ENCODE results near the gene TEC. TPM values are rescaled to one million over a fixed set of nuclear protein-coding genes. Genes with fewer than 3 reads are reported as not detected.
A peak's percentile ranks its signal among the peaks of the same experiment; 100 is the strongest.
"Not testable (repeated sequence)": the region's sequence is repeated elsewhere in the genome, so short reads cannot be mapped to it uniquely, and the experiment has no call there.

Gene TEC
- total RNA-seq: 1 to 10 TPM; 2.1 to 2.6 TPM
- polyA plus RNA-seq (ENCODE audit: insufficient read length in 2 of 2): 1 to 10 TPM in 1 of 2 donors, under 1 TPM in 1; 0.98 to 1.1 TPM
- long read RNA-seq, donor 1: 0 reads
- long read RNA-seq, donor 2: 0 reads
- long read RNA-seq, donor 3: 0 reads
- long read RNA-seq, donor 4, partial matches to known transcripts: 0 of 1 reads
- long read RNA-seq, donor 4, other reads (novel, unspliced or antisense): 0 of 1 reads

GRCh38 chr4:48268956-48269860, at the start of gene TEC:
Gene TEC, minus strand, starts transcription at chr4:48269838. Its CDS starts 41,224 bp downstream, at chr4:48228614.
- Histone ChIP-seq H3K27ac (ENCODE audit: low read depth, low read length) (peak within 1 kb of the TSS; percentile 29), H3K36me3 (ENCODE audit: control insufficient read depth, insufficient read depth, low read length) (no peaks in the 10 kb centered on the region), H3K4me3 (ENCODE audit: low read depth, low read length) (peak within 1 kb of the TSS; percentile 68), H3K4me1 (ENCODE audit: control insufficient read depth, insufficient read depth, low read length) (peaks cover 10% of the 10 kb centered on the region), H3K27me3 (ENCODE audit: control insufficient read depth, insufficient read depth, low read length) (peaks cover 4% of the 10 kb centered on the region), H3K9me3 (ENCODE audit: control insufficient read depth, insufficient read depth, low read length) (no peaks in the 10 kb centered on the region)
- DNase-seq (ENCODE audit: low read depth in 4 of 6, low spot score in 6 of 6): peak in 2 of 6 donors; percentile 25 to 33
- 0% methylated on average over 54 of the region's 63 CpGs for WGBS (ENCODE audit: insufficient coverage)

GRCh38 chr4:48315728-48316630, 46.3 kb upstream of the TEC start:
- WGBS (ENCODE audit: insufficient coverage): 19% methylated on average over 3 of the region's 7 CpGs
- no peak overlapping the region for H3K27ac ChIP-seq (ENCODE audit: low read depth, low read length)
- H3K27me3 ChIP-seq (ENCODE audit: control insufficient read depth, insufficient read depth, low read length): no peaks in the 10 kb centered on the region
- H3K9me3 ChIP-seq (ENCODE audit: control insufficient read depth, insufficient read depth, low read length): no peaks in the 10 kb centered on the region
- no peak overlapping the region for H3K4me3 ChIP-seq (ENCODE audit: low read depth, low read length)
- H3K36me3 ChIP-seq (ENCODE audit: control insufficient read depth, insufficient read depth, low read length): no peaks in the 10 kb centered on the region
- H3K4me1 ChIP-seq (ENCODE audit: control insufficient read depth, insufficient read depth, low read length): no peaks in the 10 kb centered on the region
- peak in 4 of 6 donors; percentile 4 to 54 (median 11) for DNase-seq (ENCODE audit: low read depth in 4 of 6, low spot score in 6 of 6)

DNA sequence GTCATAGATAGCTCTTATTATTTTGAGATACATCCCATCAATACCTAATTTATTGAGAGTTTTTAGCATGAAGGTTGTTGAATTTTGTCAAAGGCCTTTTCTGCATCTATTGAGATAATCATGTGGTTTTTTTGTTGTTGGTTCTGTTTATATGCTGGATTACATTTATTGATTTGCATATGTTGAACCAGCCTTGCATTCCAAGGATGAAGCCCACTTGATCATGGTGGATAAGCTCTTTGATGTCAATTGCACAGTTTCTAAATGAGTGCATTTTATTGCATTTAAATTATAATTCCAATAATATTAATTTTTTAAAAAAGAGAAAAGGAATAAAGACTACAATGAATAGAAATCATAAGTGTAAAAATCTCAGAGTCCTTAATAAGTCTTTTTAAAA, 45.1 kb upstream of the TEC start:
- not testable (repeated sequence) for DNase-seq (ENCODE audit: low read depth in 4 of 6, low spot score in 6 of 6); H3K27ac ChIP-seq (ENCODE audit: low read depth, low read length); H3K4me3 ChIP-seq (ENCODE audit: low read depth, low read length)

GRCh38 chr4:48311896-48312295, 42.3 kb upstream of the TEC start:
- 80% methylated on average over 1 of the region's 3 CpGs for WGBS (ENCODE audit: insufficient coverage)
- Histone ChIP-seq H3K27ac (ENCODE audit: low read depth, low read length) (no peak overlapping the region), H3K9me3 (ENCODE audit: control insufficient read depth, insufficient read depth, low read length) (no peaks in the 10 kb centered on the region), H3K27me3 (ENCODE audit: control insufficient read depth, insufficient read depth, low read length) (no peaks in the 10 kb centered on the region), H3K36me3 (ENCODE audit: control insufficient read depth, insufficient read depth, low read length) (no peaks in the 10 kb centered on the region), H3K4me3 (ENCODE audit: low read depth, low read length) (no peak overlapping the region), H3K4me1 (ENCODE audit: control insufficient read depth, insufficient read depth, low read length) (no peaks in the 10 kb centered on the region)
- no peak for DNase-seq (ENCODE audit: low read depth in 4 of 6, low spot score in 6 of 6)

More for the DNA sequence above, 45.1 kb upstream of the TEC start:
- H3K4me1 ChIP-seq (ENCODE audit: control insufficient read depth, insufficient read depth, low read length); H3K27me3 ChIP-seq (ENCODE audit: control insufficient read depth, insufficient read depth, low read length); H3K36me3 ChIP-seq (ENCODE audit: control insufficient read depth, insufficient read depth, low read length); H3K9me3 ChIP-seq (ENCODE audit: control insufficient read depth, insufficient read depth, low read length): not testable (repeated sequence)

DNA sequence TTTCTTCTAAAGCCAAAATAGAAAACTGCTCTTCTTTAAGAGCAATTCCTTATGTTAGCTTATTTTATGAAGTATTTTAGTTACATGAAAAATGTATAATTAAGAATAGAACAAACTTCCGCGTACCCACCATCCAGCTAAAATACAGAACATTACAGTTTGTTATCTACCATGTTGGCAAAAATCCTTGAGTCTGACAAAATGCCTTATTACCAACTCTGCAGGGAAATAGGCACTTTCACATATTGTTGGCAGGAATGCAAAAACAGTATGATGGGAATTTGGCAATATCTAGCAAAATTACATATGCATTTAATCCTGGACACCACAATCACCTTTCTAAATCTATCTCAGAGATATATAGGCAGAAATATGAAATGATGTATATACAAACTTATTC, 39.3 kb upstream of the TEC start:
- Histone ChIP-seq H3K4me3 (ENCODE audit: low read depth, low read length) (no peak overlapping the region), H3K36me3 (ENCODE audit: control insufficient read depth, insufficient read depth, low read length) (no peaks in the 10 kb centered on the region), H3K27me3 (ENCODE audit: control insufficient read depth, insufficient read depth, low read length) (no peaks in the 10 kb centered on the region), H3K27ac (ENCODE audit: low read depth, low read length) (no peak overlapping the region), H3K4me1 (ENCODE audit: control insufficient read depth, insufficient read depth, low read length) (no peaks in the 10 kb centered on the region), H3K9me3 (ENCODE audit: control insufficient read depth, insufficient read depth, low read length) (no peaks in the 10 kb centered on the region)
- WGBS (ENCODE audit: insufficient coverage): no CpG with 5 or more reads among the region's 2 CpGs
- DNase-seq (ENCODE audit: low read depth in 4 of 6, low spot score in 6 of 6): peak in 1 of 6 donors; percentile 79

DNA sequence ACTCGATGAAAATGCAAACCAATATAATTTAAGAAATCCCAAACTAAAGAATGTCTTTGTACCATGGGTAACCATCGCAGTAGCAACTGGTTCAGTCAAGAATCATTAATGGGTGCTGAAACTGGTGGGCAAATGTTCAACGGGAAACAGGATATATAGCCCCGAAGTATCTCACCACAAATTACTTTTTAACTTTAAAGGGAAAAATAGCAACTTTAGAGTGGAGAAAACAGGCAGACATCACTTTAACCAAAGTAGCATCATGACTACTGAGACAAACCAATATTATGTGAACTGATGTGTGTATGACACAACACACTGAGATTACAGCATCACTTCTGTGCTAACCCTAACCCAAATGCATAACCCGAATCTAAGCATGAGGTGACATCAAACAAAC, 37.9 kb upstream of the TEC start:
- no peak overlapping the region for H3K4me3 ChIP-seq (ENCODE audit: low read depth, low read length)
- no peak overlapping the region for H3K27ac ChIP-seq (ENCODE audit: low read depth, low read length)
- H3K9me3 ChIP-seq (ENCODE audit: control insufficient read depth, insufficient read depth, low read length): no peaks in the 10 kb centered on the region
- no peak for DNase-seq (ENCODE audit: low read depth in 4 of 6, low spot score in 6 of 6)
- no peaks in the 10 kb centered on the region for H3K27me3 ChIP-seq (ENCODE audit: control insufficient read depth, insufficient read depth, low read length)
- H3K4me1 ChIP-seq (ENCODE audit: control insufficient read depth, insufficient read depth, low read length): no peaks in the 10 kb centered on the region
- WGBS (ENCODE audit: insufficient coverage): 80% methylated on average over 1 of the region's 5 CpGs
- no peaks in the 10 kb centered on the region for H3K36me3 ChIP-seq (ENCODE audit: control insufficient read depth, insufficient read depth, low read length)

DNA sequence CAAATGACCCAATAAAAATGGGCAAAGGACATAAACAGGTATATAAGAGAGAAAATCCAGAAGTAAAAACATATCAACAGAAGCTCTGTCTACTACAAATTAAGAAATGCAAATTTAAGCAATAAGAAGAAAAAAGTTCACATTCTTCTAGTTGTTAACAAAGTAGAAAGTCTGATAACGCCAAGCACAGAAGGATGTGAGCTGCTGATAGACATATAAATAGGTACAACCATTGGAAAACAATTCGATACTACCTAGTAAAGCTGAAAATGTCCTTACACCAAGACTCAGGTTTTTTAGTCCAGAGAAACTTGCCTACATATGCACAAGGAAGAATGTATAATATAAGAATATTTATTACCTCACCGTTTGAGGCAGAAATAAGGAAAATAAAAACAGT, 35.9 kb upstream of the TEC start:
- Histone ChIP-seq H3K27me3 (ENCODE audit: control insufficient read depth, insufficient read depth, low read length) (no peaks in the 10 kb centered on the region), H3K4me1 (ENCODE audit: control insufficient read depth, insufficient read depth, low read length) (no peaks in the 10 kb centered on the region), H3K27ac (ENCODE audit: low read depth, low read length) (no peak overlapping the region), H3K36me3 (ENCODE audit: control insufficient read depth, insufficient read depth, low read length) (no peaks in the 10 kb centered on the region), H3K4me3 (ENCODE audit: low read depth, low read length) (no peak overlapping the region), H3K9me3 (ENCODE audit: control insufficient read depth, insufficient read depth, low read length) (no peaks in the 10 kb centered on the region)
- no CpG with 5 or more reads among the region's 3 CpGs for WGBS (ENCODE audit: insufficient coverage)
- no peak for DNase-seq (ENCODE audit: low read depth in 4 of 6, low spot score in 6 of 6)

DNA sequence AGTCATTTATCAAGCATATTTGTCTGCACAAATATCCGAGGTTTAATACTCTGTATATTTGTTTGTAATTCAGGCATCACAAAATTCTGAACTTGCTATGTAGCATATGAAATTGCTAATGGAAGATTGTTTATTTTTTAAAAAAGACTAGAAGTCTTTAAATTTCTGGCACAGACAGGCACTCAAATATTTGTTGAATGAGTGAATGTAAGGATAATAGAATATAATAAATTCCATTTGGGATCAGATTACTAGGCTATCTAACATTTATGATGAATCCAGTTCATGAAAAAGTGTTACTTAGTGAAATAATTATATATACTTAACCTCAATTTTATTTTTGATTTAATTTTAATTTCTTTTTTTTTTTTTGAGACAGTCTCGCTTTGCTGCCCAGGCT, 30.4 kb upstream of the TEC start:
- no peaks in the 10 kb centered on the region for H3K27me3 ChIP-seq (ENCODE audit: control insufficient read depth, insufficient read depth, low read length)
- H3K4me3 ChIP-seq (ENCODE audit: low read depth, low read length): no peak overlapping the region
- H3K36me3 ChIP-seq (ENCODE audit: control insufficient read depth, insufficient read depth, low read length): no peaks in the 10 kb centered on the region
- H3K4me1 ChIP-seq (ENCODE audit: control insufficient read depth, insufficient read depth, low read length): no peaks in the 10 kb centered on the region
- no peaks in the 10 kb centered on the region for H3K9me3 ChIP-seq (ENCODE audit: control insufficient read depth, insufficient read depth, low read length)
- H3K27ac ChIP-seq (ENCODE audit: low read depth, low read length): no peak overlapping the region
- WGBS (ENCODE audit: insufficient coverage): no CpG with 5 or more reads among the region's 2 CpGs
- no peak for DNase-seq (ENCODE audit: low read depth in 4 of 6, low spot score in 6 of 6)

DNA sequence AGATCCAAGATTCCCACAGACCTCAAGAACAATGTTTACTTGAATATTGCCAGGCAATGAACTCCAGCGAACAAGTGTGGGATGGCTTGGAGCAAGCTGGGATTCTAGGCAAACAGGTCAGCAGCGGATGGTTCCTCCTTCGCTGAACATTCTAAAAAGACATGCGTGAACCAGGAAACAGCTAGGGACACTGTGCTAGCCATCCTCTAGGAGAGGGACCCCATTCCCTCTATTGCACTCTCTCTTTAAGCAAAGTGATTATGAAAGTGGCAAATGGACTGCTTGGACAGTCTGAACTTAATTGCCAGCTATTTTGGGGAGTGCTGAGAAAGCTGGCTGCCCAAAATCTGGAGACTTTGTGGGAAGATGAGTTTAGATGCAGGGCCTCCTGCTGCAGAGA, 29.9 kb upstream of the TEC start:
- H3K4me1 ChIP-seq (ENCODE audit: control insufficient read depth, insufficient read depth, low read length): no peaks in the 10 kb centered on the region
- no peak overlapping the region for H3K27ac ChIP-seq (ENCODE audit: low read depth, low read length)
- no peaks in the 10 kb centered on the region for H3K36me3 ChIP-seq (ENCODE audit: control insufficient read depth, insufficient read depth, low read length)
- no peak overlapping the region for H3K4me3 ChIP-seq (ENCODE audit: low read depth, low read length)
- no peaks in the 10 kb centered on the region for H3K27me3 ChIP-seq (ENCODE audit: control insufficient read depth, insufficient read depth, low read length)
- WGBS (ENCODE audit: insufficient coverage): 95% methylated on average over 4 of the region's 4 CpGs
- DNase-seq (ENCODE audit: low read depth in 4 of 6, low spot score in 6 of 6): no peak
- no peaks in the 10 kb centered on the region for H3K9me3 ChIP-seq (ENCODE audit: control insufficient read depth, insufficient read depth, low read length)
